SK-N-SH (cell line): ENCODE results near the gene SEMA3B.

Experiments used
- CTCF ChIP-seq: fragments of 200-600 bp; sonication (generic); IDR thresholded peaks from 2 replicates; pipeline ENCODE4 v1.6.1; 2017; ENCODE audit warnings: antibody characterized with exemption, mild to moderate bottlenecking, moderate library complexity
- EP300 ChIP-seq, 2 experiments: IDR thresholded peaks; 2 replicates each; pipeline versions ENCODE4 v1.4.0 to v1.6.1; 2012; ENCODE audit warnings: borderline replicate concordance in 1 of 2, low read depth in 1 of 2, low read length in 1 of 2
- EZH2phosphoT487 ChIP-seq: fragments of 200-600 bp; sonication (generic); IDR thresholded peaks from 2 replicates; pipeline ENCODE4 v1.6.1; 2017; ENCODE audit warnings: low read depth, mixed run types, mild to moderate bottlenecking, antibody characterized with exemption, moderate library complexity, borderline replicate concordance
- FOXM1 ChIP-seq: IDR thresholded peaks from 2 replicates; pipeline ENCODE4 v1.4.0; 2012; ENCODE audit warnings: low read depth, mild to moderate bottlenecking
- JUND ChIP-seq: IDR thresholded peaks from 2 replicates; pipeline ENCODE4 v1.4.0; 2012
- SMC3 ChIP-seq: IDR thresholded peaks from 2 replicates; pipeline ENCODE4 v1.6.1; 2012; ENCODE audit warnings: low read depth, low read length, improper control_type of control experiment
- USF2 ChIP-seq: fragments of 150-350 bp; IDR thresholded peaks from 2 replicates; pipeline ENCODE4 v1.6.1; 2017; ENCODE audit warnings: antibody characterized with exemption, low read length, low read depth, borderline replicate concordance
- YY1 ChIP-seq: IDR thresholded peaks from 2 replicates; pipeline ENCODE4 v1.4.0; 2012; ENCODE audit warnings: low read depth, mild to moderate bottlenecking
- ZBTB33 ChIP-seq: IDR thresholded peaks from 2 replicates; pipeline ENCODE4 v1.4.0; 2012; ENCODE audit warnings: low read depth, borderline replicate concordance

- TF ChIP-seq USF2 (no peak), ZBTB33 (no peak), CTCF (no peak), YY1 (no peak), FOXM1 (no peak), EP300 (IDR thresholded peaks at IDR 0.05; ENCODE audit: borderline replicate concordance in 1 of 2, low read depth in 1 of 2, low read length in 1 of 2) (no peak), SMC3 (no peak), EZH2phosphoT487 (no peak), JUND (no peak)
Measured at GRCh38 chr3:50229490-50229889, 39.5 kb upstream of the SEMA3B start.
